Uterus (tissue), 2 donors: ENCODE results near the gene ALMS1.

Experiments used
- POLR2A ChIP-seq, 2 donors: fragments of 450-650 bp; IDR thresholded peaks; one replicate each; pipeline ENCODE4 v1.6.1; 2016; ENCODE audit warnings: antibody characterized with exemption in 2 of 2, mild to moderate bottlenecking in 1 of 2, moderate library complexity in 1 of 2
- TF ChIP-seq, protein P1 (sequence below), 4 experiments: fragments of 200-600 bp in 2 of 4; fragments of 450-650 bp in 2 of 4; sonication (generic) in 2 of 4; IDR thresholded peaks; one replicate each; pipeline ENCODE4 v1.5.1; 2016 to 2019; ENCODE audit warnings: antibody characterized with exemption in 4 of 4, mild to moderate bottlenecking in 2 of 4, moderate library complexity in 1 of 4

DNA sequence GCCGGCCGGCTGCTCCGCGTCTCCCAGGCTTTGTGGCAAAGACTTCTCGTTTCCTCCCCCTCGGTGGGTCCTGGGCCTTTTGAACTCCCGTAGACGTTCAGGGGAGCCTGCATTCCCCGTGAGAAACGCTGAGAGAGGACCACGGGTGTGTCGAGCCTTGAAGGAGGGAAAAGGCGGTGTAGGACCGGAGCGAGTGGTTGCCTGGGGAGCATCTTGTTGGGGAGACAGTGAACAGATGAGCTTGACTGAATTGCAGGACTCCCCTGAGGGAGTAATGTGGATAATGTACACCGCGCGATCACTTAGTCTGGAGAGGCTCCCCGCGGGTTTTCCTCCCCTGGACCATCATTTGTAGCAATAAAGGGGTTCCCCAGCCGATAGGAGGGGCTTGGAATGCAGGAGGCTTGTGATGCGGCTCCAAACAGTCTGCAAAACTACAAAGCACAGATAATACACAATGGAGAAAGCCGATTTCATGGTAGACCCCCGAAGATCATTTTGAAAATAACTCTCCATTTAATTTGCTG, 769 bp downstream of the ALMS1 start:
- TF ChIP-seq, protein P1, sequence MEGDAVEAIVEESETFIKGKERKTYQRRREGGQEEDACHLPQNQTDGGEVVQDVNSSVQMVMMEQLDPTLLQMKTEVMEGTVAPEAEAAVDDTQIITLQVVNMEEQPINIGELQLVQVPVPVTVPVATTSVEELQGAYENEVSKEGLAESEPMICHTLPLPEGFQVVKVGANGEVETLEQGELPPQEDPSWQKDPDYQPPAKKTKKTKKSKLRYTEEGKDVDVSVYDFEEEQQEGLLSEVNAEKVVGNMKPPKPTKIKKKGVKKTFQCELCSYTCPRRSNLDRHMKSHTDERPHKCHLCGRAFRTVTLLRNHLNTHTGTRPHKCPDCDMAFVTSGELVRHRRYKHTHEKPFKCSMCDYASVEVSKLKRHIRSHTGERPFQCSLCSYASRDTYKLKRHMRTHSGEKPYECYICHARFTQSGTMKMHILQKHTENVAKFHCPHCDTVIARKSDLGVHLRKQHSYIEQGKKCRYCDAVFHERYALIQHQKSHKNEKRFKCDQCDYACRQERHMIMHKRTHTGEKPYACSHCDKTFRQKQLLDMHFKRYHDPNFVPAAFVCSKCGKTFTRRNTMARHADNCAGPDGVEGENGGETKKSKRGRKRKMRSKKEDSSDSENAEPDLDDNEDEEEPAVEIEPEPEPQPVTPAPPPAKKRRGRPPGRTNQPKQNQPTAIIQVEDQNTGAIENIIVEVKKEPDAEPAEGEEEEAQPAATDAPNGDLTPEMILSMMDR (IDR thresholded peaks at IDR 0.05) = no peak
- no peak for TF ChIP-seq POLR2A (IDR thresholded peaks at IDR 0.05)
